CD4-positive, CD25-positive, alpha-beta regulatory T cell (primary cell): ENCODE data around the gene PRR29. TPM values are rescaled to one million over a fixed set of nuclear protein-coding genes. Genes with fewer than 3 reads are reported as not detected.
A peak's percentile ranks its signal among the peaks of the same experiment; 100 is the strongest.

Experiments used
- ATAC-seq, 2 donors: fragments of 150-1000 bp; cut with Tn5 transposase; one replicate each; pipeline ENCODE4 v1.10.0; 2021; ENCODE audit warnings: low read depth in 2 of 2, moderate number of reproducible peaks in 2 of 2, moderate library complexity in 1 of 2
- DNase-seq, 3 donors: peaks; one replicate each; pipeline versions ENCODE4 v3.0.0 to v3.0.0-alpha.2; 2012 to 2022; ENCODE audit warnings: mixed read lengths in 1 of 3
- H3K27ac ChIP-seq: one replicate; pipeline ENCODE4 v1.7.0; 2013; ENCODE audit warnings: mild to moderate bottlenecking, low read length; ENCODE audit not compliant: insufficient read depth, poor library complexity, severe bottlenecking
- H3K27me3 ChIP-seq: one replicate; pipeline ENCODE4 v1.7.0; 2013; ENCODE audit warnings: low read length; ENCODE audit not compliant: control insufficient read depth, insufficient read depth
- H3K36me3 ChIP-seq: one replicate; pipeline ENCODE4 v1.7.0; 2013; ENCODE audit warnings: mild to moderate bottlenecking, low read length, moderate library complexity; ENCODE audit not compliant: control insufficient read depth, insufficient read depth
- H3K4me1 ChIP-seq: 2 replicates; pipeline ENCODE4 v1.7.0; 2013; ENCODE audit warnings: mild to moderate bottlenecking, low read length; ENCODE audit not compliant: insufficient read depth, control insufficient read depth, poor library complexity, severe bottlenecking
- H3K4me3 ChIP-seq: one replicate; pipeline ENCODE4 v1.7.0; 2013; ENCODE audit warnings: low read depth, mild to moderate bottlenecking, low read length, moderate library complexity
- H3K9me3 ChIP-seq, 2 experiments: 1 replicate in 1 of 2; 2 replicates in 1 of 2; pipeline ENCODE4 v1.7.0; 2013; ENCODE audit warnings: low read length in 2 of 2, mild to moderate bottlenecking in 1 of 2, moderate library complexity in 1 of 2; ENCODE audit not compliant: control insufficient read depth in 2 of 2
- H3K27ac Mint-ChIP-seq, 3 donors: one replicate each; pipeline ENCODE4 v1.8.0; 2020 to 2022; ENCODE audit warnings: mild to moderate bottlenecking in 3 of 3, mixed read lengths in 3 of 3, moderate library complexity in 2 of 3
- H3K27me3 Mint-ChIP-seq: one replicate; pipeline ENCODE4 v1.8.0; 2022; ENCODE audit warnings: mild to moderate bottlenecking, mixed read lengths
- H3K36me3 Mint-ChIP-seq: one replicate; pipeline ENCODE4 v1.8.0; 2020; ENCODE audit warnings: mixed read lengths
- H3K4me1 Mint-ChIP-seq, 4 donors: one replicate each; pipeline ENCODE4 v1.8.0; 2020 to 2022; ENCODE audit warnings: mixed read lengths in 4 of 4, mild to moderate bottlenecking in 1 of 4
- H3K4me3 Mint-ChIP-seq, 4 donors: one replicate each; pipeline ENCODE4 v1.8.0; 2020 to 2022; ENCODE audit warnings: mild to moderate bottlenecking in 4 of 4, mixed read lengths in 4 of 4, moderate library complexity in 3 of 4
- H3K9me3 Mint-ChIP-seq, 7 donors: one replicate each; pipeline ENCODE4 v1.8.0; 2020 to 2022; ENCODE audit warnings: mixed read lengths in 7 of 7, mild to moderate bottlenecking in 3 of 7, moderate library complexity in 2 of 7
- polyA plus RNA-seq, 4 donors: library from polyadenylated mRNA; unstranded; fragments of 300-500 nt; fragmentation: Illumina TruSeq; gene quantifications; one replicate each; pipeline ENCODE4 v1.2.3, GENCODE V29; 2021
- total RNA-seq: library from RNA; stranded (reverse); gene quantifications from one replicate; pipeline ENCODE4 v1.2.3, GENCODE V29; 2022

The PRR29 gene
- total and polyA plus RNA-seq, 5 donors from 2014 or later = 0.52 to 6.9 (median 6.0) TPM

- peak overlapping the region; percentile 72 to 89 (median 86) for H3K4me3 Mint-ChIP-seq
- peak; percentile 15 to 19 for ATAC-seq
- H3K4me1 ChIP-seq = peaks cover 66% of the 10 kb centered on the region
- H3K36me3 ChIP-seq = no peaks in the 10 kb centered on the region
- peaks cover 2% of the 10 kb centered on the region for H3K36me3 Mint-ChIP-seq
- H3K27ac ChIP-seq = peak overlapping the region; percentile 99
- H3K27ac Mint-ChIP-seq = peak overlapping the region; percentile 98 to 100 (median 99)
- H3K9me3 Mint-ChIP-seq = peaks cover 0 to 2% (median 0%) of the 10 kb centered on the region in 7 donors
- peak overlapping the region; percentile 84 for H3K4me3 ChIP-seq
- peaks cover 25 to 79% (median 49%) of the 10 kb centered on the region in 4 donors for H3K4me1 Mint-ChIP-seq
- H3K27me3 ChIP-seq = no peaks in the 10 kb centered on the region
- peak in 2 of 3 donors; percentile 40 to 90 for DNase-seq
- no peaks in the 10 kb centered on the region for H3K9me3 ChIP-seq
- peaks cover 8% of the 10 kb centered on the region for H3K27me3 Mint-ChIP-seq
Measured at GRCh38 chr17:64024781-64025731, 26.9 kb downstream of the PRR29 start.

- Mint-ChIP-seq H3K36me3 (peaks cover 2% of the 10 kb centered on the region), H3K4me1 (peaks cover 25 to 74% (median 48%) of the 10 kb centered on the region in 4 donors), H3K4me3 (peak overlapping the region; percentile 72 to 89 (median 86)), H3K9me3 (no peaks in the 10 kb centered on the region), H3K27ac (peak overlapping the region; percentile 98 to 100 (median 99)), H3K27me3 (peaks cover under 1% of the 10 kb centered on the region)
- Histone ChIP-seq H3K4me3 (peak overlapping the region; percentile 84), H3K27ac (peak overlapping the region; percentile 99), H3K4me1 (peaks cover 64% of the 10 kb centered on the region), H3K9me3 (no peaks in the 10 kb centered on the region), H3K27me3 (no peaks in the 10 kb centered on the region), H3K36me3 (no peaks in the 10 kb centered on the region)
- peak; percentile 83 to 85 for ATAC-seq
- DNase-seq = peak; percentile 90 to 96 (median 96)
Measured at GRCh38 chr17:64025732-64026294, 27.7 kb downstream of the PRR29 start.

GRCh38 chr17:64028874-64029464, 30.8 kb downstream of the PRR29 start:
- Histone ChIP-seq H3K27me3 (no peaks in the 10 kb centered on the region), H3K9me3 (no peaks in the 10 kb centered on the region), H3K27ac (no peak overlapping the region), H3K36me3 (no peaks in the 10 kb centered on the region), H3K4me3 (no peak overlapping the region), H3K4me1 (peaks cover 40% of the 10 kb centered on the region)
- DNase-seq = peak; percentile 64 to 83 (median 73)
- Mint-ChIP-seq H3K4me1 (peaks cover 25 to 47% (median 31%) of the 10 kb centered on the region in 4 donors), H3K9me3 (no peaks in the 10 kb centered on the region), H3K27me3 (no peaks in the 10 kb centered on the region), H3K4me3 (no peak overlapping the region), H3K27ac (no peak overlapping the region), H3K36me3 (no peaks in the 10 kb centered on the region)
- no peak for ATAC-seq

- Mint-ChIP-seq H3K4me3 (no peak overlapping the region), H3K27me3 (no peaks in the 10 kb centered on the region), H3K27ac (no peak overlapping the region), H3K36me3 (no peaks in the 10 kb centered on the region), H3K4me1 (peaks cover 4 to 23% (median 9%) of the 10 kb centered on the region in 4 donors), H3K9me3 (peaks cover 0 to 2% (median 0%) of the 10 kb centered on the region in 7 donors)
- no peak overlapping the region for H3K4me3 ChIP-seq
- H3K27ac ChIP-seq = no peak overlapping the region
- ATAC-seq = no peak
- no peaks in the 10 kb centered on the region for H3K36me3 ChIP-seq
- no peak for DNase-seq
- no peaks in the 10 kb centered on the region for H3K27me3 ChIP-seq
- H3K9me3 ChIP-seq = no peaks in the 10 kb centered on the region
- H3K4me1 ChIP-seq = peaks cover 13% of the 10 kb centered on the region
Measured at GRCh38 chr17:64032081-64032480, 33.9 kb downstream of the PRR29 start.

- H3K9me3 Mint-ChIP-seq = peaks cover 0 to 2% (median 0%) of the 10 kb centered on the region in 7 donors
- peak overlapping the region in 1 of 4 donors; percentile 33 for H3K4me3 Mint-ChIP-seq
- Histone ChIP-seq H3K27ac (no peak overlapping the region), H3K4me3 (no peak overlapping the region), H3K36me3 (peaks cover 11% of the 10 kb centered on the region), H3K9me3 (no peaks in the 10 kb centered on the region), H3K4me1 (no peaks in the 10 kb centered on the region), H3K27me3 (no peaks in the 10 kb centered on the region)
- H3K27me3 Mint-ChIP-seq = no peaks in the 10 kb centered on the region
- peaks cover 17% of the 10 kb centered on the region for H3K36me3 Mint-ChIP-seq
- peaks cover 0 to 6% (median 1%) of the 10 kb centered on the region in 4 donors for H3K4me1 Mint-ChIP-seq
- peak overlapping the region in 1 of 3 donors; percentile 50 for H3K27ac Mint-ChIP-seq
- ATAC-seq (no peak), DNase-seq (no peak)
Measured at GRCh38 chr17:64036198-64036922, 38.2 kb downstream of the PRR29 start.

- H3K4me3 Mint-ChIP-seq = no peak overlapping the region
- peaks cover 0 to 2% (median 0%) of the 10 kb centered on the region in 7 donors for H3K9me3 Mint-ChIP-seq
- Histone ChIP-seq H3K27ac (no peak overlapping the region), H3K27me3 (no peaks in the 10 kb centered on the region), H3K4me3 (no peak overlapping the region), H3K4me1 (no peaks in the 10 kb centered on the region), H3K36me3 (peaks cover 19% of the 10 kb centered on the region), H3K9me3 (no peaks in the 10 kb centered on the region)
- DNase-seq = no peak
- H3K36me3 Mint-ChIP-seq = peaks cover 25% of the 10 kb centered on the region
- no peaks in the 10 kb centered on the region for H3K27me3 Mint-ChIP-seq
- peaks cover 0 to 9% (median 1%) of the 10 kb centered on the region in 4 donors for H3K4me1 Mint-ChIP-seq
- no peak for ATAC-seq
- H3K27ac Mint-ChIP-seq = peak overlapping the region in 1 of 3 donors; percentile 50
Measured at GRCh38 chr17:64037180-64037579, 39.0 kb downstream of the PRR29 start.

GRCh38 chr17:64037802-64038201, 39.7 kb downstream of the PRR29 start:
- peaks cover 0 to 9% (median 1%) of the 10 kb centered on the region in 4 donors for H3K4me1 Mint-ChIP-seq
- H3K27me3 ChIP-seq = no peaks in the 10 kb centered on the region
- ATAC-seq (no peak), DNase-seq (no peak)
- H3K4me3 ChIP-seq = no peak overlapping the region
- no peaks in the 10 kb centered on the region for H3K9me3 ChIP-seq
- H3K36me3 ChIP-seq = peaks cover 20% of the 10 kb centered on the region
- no peak overlapping the region for H3K27ac ChIP-seq
- H3K27me3 Mint-ChIP-seq = no peaks in the 10 kb centered on the region
- peaks cover 29% of the 10 kb centered on the region for H3K36me3 Mint-ChIP-seq
- no peak overlapping the region for H3K4me3 Mint-ChIP-seq
- peaks cover 0 to 2% (median 0%) of the 10 kb centered on the region in 7 donors for H3K9me3 Mint-ChIP-seq
- no peaks in the 10 kb centered on the region for H3K4me1 ChIP-seq
- peak overlapping the region in 1 of 3 donors; percentile 50 for H3K27ac Mint-ChIP-seq
